Spleen (tissue), 13 donors: ENCODE measurements around the gene SRPK1. TPM values are rescaled to one million over a fixed set of nuclear protein-coding genes. Genes with fewer than 3 reads are reported as not detected.

Experiments
- DNase-seq: peaks from one replicate; pipeline ENCODE4 v3.0.0-alpha.2; 2020
- H3K27ac ChIP-seq, 8 donors: fragments of 200-600 bp; sonication (generic) in 7 of 8; 1 replicate in 4 of 8; 2 replicates in 4 of 8; pipeline versions ENCODE4 v1.5.0 to v1.8.0; 2016 to 2021; ENCODE audit warnings: inconsistent platforms in 4 of 8, mild to moderate bottlenecking in 4 of 8, moderate library complexity in 1 of 8
- H3K27me3 ChIP-seq, 7 donors: fragments of 200-600 bp; sonication (generic) in 6 of 7; replicated peaks in 1 of 7; 1 replicate in 4 of 7; 2 replicates in 3 of 7; pipeline versions ENCODE4 v1.5.0 to v1.8.0; 2016 to 2021; ENCODE audit warnings: inconsistent platforms in 3 of 7, mild to moderate bottlenecking in 1 of 7
- H3K36me3 ChIP-seq, 6 donors: fragments of 200-600 bp; sonication (generic) in 5 of 6; 1 replicate in 4 of 6; 2 replicates in 2 of 6; pipeline versions ENCODE4 v1.5.0 to v1.8.0; 2016 to 2021; ENCODE audit warnings: inconsistent platforms in 2 of 6
- H3K4me1 ChIP-seq, 6 donors: fragments of 200-600 bp; sonication (generic) in 5 of 6; 1 replicate in 3 of 6; 2 replicates in 3 of 6; pipeline versions ENCODE4 v1.5.0 to v1.8.0; 2016 to 2021; ENCODE audit warnings: inconsistent platforms in 3 of 6
- H3K4me3 ChIP-seq, 8 donors: fragments of 200-600 bp; sonication (generic) in 7 of 8; 1 replicate in 4 of 8; 2 replicates in 4 of 8; pipeline versions ENCODE4 v1.5.0 to v1.8.0; 2016 to 2021; ENCODE audit warnings: inconsistent platforms in 4 of 8, mild to moderate bottlenecking in 4 of 8, moderate library complexity in 2 of 8
- H3K9me3 ChIP-seq, 8 donors: fragments of 200-600 bp; sonication (generic) in 7 of 8; 1 replicate in 4 of 8; 2 replicates in 4 of 8; pipeline versions ENCODE4 v1.5.0 to v1.8.0; 2016 to 2021; ENCODE audit warnings: inconsistent platforms in 4 of 8
- POLR2A ChIP-seq, 3 donors: fragments of 450-650 bp; IDR thresholded peaks; one replicate each; pipeline ENCODE4 v1.5.1; 2017; ENCODE audit warnings: antibody characterized with exemption in 3 of 3, mild to moderate bottlenecking in 1 of 3
- POLR2AphosphoS5 ChIP-seq, 3 donors: sonication (generic); formaldehyde crosslinking; IDR thresholded peaks; one replicate each; pipeline ENCODE4 v1.5.1; 2017; ENCODE audit warnings: antibody characterized with exemption in 3 of 3
- whole genome bisulfite sequencing, 5 donors: extraction: QIAGEN DNeasy Blood & Tissue Kit in 3 of 5; methylation state at CpG; one replicate each; pipeline versions ENCODE4 v1.1.5 to v1.1.7; 2013 to 2018; 5-methylcytosine and 5-hydroxymethylcytosine counted together
- intact Hi-C: fragments of 100-400 bp; cut with DNase I; formaldehyde crosslinking; loops from one replicate; pipeline ENCODE4 v1.15.0; 2023; ENCODE audit warnings: low total_unique reads
- long read RNA-seq, 2 donors: transcript quantifications; one replicate each; lab custom pipeline, GENCODE V29; 2026
- polyA plus RNA-seq, 3 donors: library from polyadenylated mRNA; stranded (reverse); fragments of 200-250 nt; gene quantifications; one replicate each; pipeline ENCODE4 v1.2.1, GENCODE V29; 2013
- total RNA-seq, 7 donors: library from RNA; depleted of rRNA in 3 of 7; stranded (reverse); fragments of >200 nt in 3 of 7; fragmentation: NEBNext Ultra II Directional in 4 of 7; extraction: Animal tissue kit (Norgen Biotek cat#: 25700) in 4 of 7; gene quantifications; one replicate each; pipeline versions ENCODE4 v1.1.0 to v1.2.1, GENCODE V29; 2016 to 2021
- TF ChIP-seq, protein P1 (sequence below), 11 experiments: fragments of 200-600 bp in 7 of 11; fragments of 450-650 bp in 4 of 11; sonication (generic) in 4 of 11; IDR thresholded peaks in 8 of 11; conservative IDR thresholded peaks in 3 of 11; 1 replicate in 7 of 11; 2 replicates in 4 of 11; pipeline versions ENCODE4 v1.4.0 to v1.8.0; 2016 to 2021; ENCODE audit warnings: antibody characterized with exemption in 11 of 11, inconsistent platforms in 4 of 11, mild to moderate bottlenecking in 1 of 11
- donor health status: healthy with polysubstance abuse.
- donor health status: DM: no; HTN: no; CAD: no; lungs with moderate emphysema.
- donor health status: DM: no; HTN: no; CAD: no.
- donor health status: Bipolar disorder and iron deficiency.
- donor health status: healthy.
- donor health status: DM: no; HTN: no; CAD: no.
- donor health status: DM: yes; HTN: yes; CAD: no.

The SRPK1 gene
- total RNA-seq = 100 to 1,000 TPM in 3 of 7 donors, 10 to 100 TPM in 4; 50.6 to 140 (median 86.9) TPM
- 10 to 100 TPM in 2 of 3 donors, 1 to 10 TPM in 1; 8.8 to 14.2 (median 11.2) TPM for polyA plus RNA-seq
- long read RNA-seq, donor 1, full-length matches to known transcripts = 5 of 5 reads
- long read RNA-seq, donor 1, partial matches to known transcripts = 0 of 5 reads
- long read RNA-seq, donor 1, other reads (novel, unspliced or antisense) = 0 of 5 reads
- long read RNA-seq, donor 2 = 0 reads

DNA sequence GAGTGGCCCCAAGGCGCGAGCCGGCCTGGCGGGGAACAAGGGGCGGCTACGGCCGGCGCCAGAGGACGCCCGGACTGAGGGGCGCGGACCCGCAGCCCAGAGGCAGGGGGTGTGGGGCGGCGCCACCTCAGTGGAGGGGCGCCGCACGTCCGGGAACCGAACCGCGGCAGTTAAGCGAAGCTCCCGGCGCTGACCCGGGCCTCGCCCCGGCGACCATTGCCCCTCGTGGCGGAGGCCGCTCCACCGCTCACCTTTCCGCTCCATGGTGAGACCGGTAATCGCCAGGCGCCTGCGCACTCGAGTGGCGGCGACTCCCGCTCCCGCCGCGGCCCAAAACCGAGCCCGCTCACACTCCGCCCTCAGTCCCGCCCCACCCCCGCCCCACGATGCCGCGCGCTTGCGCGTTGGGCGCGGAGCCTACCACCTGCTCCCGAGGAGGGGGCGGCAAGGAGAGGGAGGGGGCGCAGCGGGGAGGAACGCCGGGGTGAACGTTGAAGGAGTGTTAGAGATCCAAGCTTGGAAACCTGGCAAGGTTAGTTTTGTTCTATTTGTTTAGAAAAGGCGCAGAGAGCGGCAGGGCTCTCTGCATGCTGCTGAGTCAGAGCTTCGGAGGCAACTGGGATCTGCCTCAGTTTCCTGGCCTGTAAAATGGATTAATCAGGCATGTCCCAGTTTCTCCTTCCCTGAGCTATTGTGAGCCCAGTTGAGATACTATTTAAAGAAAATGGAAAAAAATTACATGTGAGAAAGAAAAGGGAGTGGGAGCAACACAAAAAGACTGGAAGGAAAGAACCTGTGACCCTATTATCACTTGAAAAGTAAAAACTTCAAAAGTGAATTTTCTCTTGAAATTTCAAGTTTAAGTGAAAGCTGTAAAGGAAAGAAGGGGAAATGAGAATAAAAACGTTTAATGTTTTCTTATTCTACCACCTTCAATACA, at the start of gene SRPK1:
TSS of gene SRPK1 (minus strand) at position 306 of the 940 bp plus-strand sequence. CDS start at position 264, 42 bp downstream.
- Histone ChIP-seq H3K27ac (peak within 1 kb of the TSS; percentile 67 to 97 (median 88)), H3K36me3 (peaks cover 0 to 11% (median 0%) of the 10 kb centered on the region in 6 donors), H3K4me1 (peaks cover 20 to 60% (median 42%) of the 10 kb centered on the region in 6 donors), H3K4me3 (peak within 1 kb of the TSS; percentile 82 to 95 (median 86)), H3K9me3 (no peaks in the 10 kb centered on the region), H3K27me3 (no peaks in the 10 kb centered on the region)
- intact Hi-C loops = no loop called here
- peak; percentile 84 to 92 (median 90) for TF ChIP-seq POLR2AphosphoS5 (IDR thresholded peaks at IDR 0.05)
- peak in 1 of 3 donors; percentile 9 for TF ChIP-seq POLR2A (IDR thresholded peaks at IDR 0.05)
- TF ChIP-seq, protein P1, sequence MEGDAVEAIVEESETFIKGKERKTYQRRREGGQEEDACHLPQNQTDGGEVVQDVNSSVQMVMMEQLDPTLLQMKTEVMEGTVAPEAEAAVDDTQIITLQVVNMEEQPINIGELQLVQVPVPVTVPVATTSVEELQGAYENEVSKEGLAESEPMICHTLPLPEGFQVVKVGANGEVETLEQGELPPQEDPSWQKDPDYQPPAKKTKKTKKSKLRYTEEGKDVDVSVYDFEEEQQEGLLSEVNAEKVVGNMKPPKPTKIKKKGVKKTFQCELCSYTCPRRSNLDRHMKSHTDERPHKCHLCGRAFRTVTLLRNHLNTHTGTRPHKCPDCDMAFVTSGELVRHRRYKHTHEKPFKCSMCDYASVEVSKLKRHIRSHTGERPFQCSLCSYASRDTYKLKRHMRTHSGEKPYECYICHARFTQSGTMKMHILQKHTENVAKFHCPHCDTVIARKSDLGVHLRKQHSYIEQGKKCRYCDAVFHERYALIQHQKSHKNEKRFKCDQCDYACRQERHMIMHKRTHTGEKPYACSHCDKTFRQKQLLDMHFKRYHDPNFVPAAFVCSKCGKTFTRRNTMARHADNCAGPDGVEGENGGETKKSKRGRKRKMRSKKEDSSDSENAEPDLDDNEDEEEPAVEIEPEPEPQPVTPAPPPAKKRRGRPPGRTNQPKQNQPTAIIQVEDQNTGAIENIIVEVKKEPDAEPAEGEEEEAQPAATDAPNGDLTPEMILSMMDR (IDR thresholded peaks at IDR 0.05 in 8 of 11, conservative IDR thresholded peaks at IDR 0.05 in 3 of 11) = no peak
- peak; percentile 97 for DNase-seq
- WGBS, 5 donors = 0 to 1% (median 0%) methylated on average over 4 to 69 of the region's 69 CpGs

DNA sequence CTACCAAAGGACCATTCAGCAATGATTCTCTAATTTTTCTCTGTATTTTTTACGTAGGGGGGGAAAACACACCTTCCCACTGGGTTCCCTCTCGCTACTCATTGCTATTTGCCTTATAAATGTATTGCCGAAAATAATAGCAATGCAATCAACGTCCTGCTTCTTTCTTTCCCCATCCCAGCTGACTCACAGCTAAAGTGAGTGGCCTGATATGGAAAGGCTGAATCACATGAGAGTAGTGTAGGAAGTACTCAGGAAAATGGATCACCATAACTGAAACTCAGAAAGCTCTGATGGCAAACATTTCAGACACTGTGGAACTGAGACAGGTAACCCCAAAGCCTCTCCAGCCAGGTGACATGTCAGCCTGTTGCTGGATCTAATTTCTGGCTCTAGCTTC, 49.3 kb upstream of the SRPK1 start:
- no peak for TF ChIP-seq POLR2AphosphoS5 (IDR thresholded peaks at IDR 0.05)
- H3K4me3 ChIP-seq = no peak overlapping the region

DNA sequence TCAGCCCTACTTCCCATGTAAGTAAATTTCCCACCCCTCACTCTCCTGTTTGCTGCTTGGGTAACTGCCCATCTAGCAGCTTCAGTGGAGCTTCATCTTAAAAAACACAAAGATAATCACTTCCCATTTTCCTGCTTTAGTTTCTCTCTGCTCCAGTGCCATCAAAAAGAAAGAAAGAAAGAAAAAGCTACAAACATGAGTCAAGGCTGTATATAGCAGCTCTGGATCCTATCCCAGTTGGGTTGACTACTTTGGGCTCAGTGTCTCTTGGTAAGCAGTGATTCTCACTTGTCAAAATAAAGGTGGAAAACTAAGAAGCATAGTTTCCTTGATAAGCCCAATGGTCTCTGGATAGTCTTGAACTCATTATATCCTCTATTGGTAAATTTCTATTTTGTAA, 48.7 kb upstream of the SRPK1 start:
- Histone ChIP-seq H3K4me1 (no peaks in the 10 kb centered on the region), H3K27ac (no peak overlapping the region), H3K36me3 (no peaks in the 10 kb centered on the region), H3K9me3 (no peaks in the 10 kb centered on the region), H3K27me3 (no peaks in the 10 kb centered on the region), H3K4me3 (no peak overlapping the region)
- DNase-seq = no peak
- no peak for TF ChIP-seq POLR2A (IDR thresholded peaks at IDR 0.05)
- intact Hi-C loops = no loop called here

More for the DNA sequence above, 49.3 kb upstream of the SRPK1 start:
- Histone ChIP-seq H3K27ac (no peak overlapping the region), H3K27me3 (no peaks in the 10 kb centered on the region), H3K9me3 (no peaks in the 10 kb centered on the region), H3K36me3 (no peaks in the 10 kb centered on the region), H3K4me1 (no peaks in the 10 kb centered on the region)
- WGBS, 5 donors = 81 to 93% (median 85%) methylated on average over 4 of the region's 4 CpGs
- intact Hi-C loops = no loop called here
- DNase-seq = no peak

DNA sequence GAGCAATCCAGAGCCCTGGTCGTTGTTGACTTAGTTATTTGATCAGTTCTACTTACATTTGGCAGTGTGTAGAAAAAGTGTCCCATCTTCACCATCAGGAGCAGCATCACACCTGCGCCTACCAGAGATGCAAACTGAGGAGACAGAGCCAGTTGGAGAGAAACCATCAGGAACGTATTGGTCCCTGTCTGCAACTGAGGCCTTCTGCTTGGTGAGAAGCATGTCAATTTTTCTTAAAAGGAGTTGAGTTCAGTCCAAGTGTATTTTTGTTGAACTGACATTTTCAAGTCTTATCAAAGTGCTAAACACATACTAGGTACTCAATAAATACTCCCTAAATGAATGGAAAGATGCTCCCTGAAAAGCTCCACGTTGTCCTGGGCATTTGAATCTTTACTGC, 47.9 kb upstream of the SRPK1 start:
- Histone ChIP-seq H3K4me1 (no peaks in the 10 kb centered on the region), H3K9me3 (no peaks in the 10 kb centered on the region)
- 82 to 95% (median 90%) methylated on average over 4 of the region's 4 CpGs for WGBS, 5 donors

More for the DNA sequence above, 47.9 kb upstream of the SRPK1 start:
- H3K36me3 ChIP-seq = no peaks in the 10 kb centered on the region
- no peak overlapping the region for H3K4me3 ChIP-seq
- intact Hi-C loops = no loop called here
- DNase-seq = no peak
- H3K27ac ChIP-seq = no peak overlapping the region
- TF ChIP-seq, protein P1 (IDR thresholded peaks at IDR 0.05 in 8 of 11, conservative IDR thresholded peaks at IDR 0.05 in 3 of 11) = no peak
- no peak for TF ChIP-seq POLR2AphosphoS5 (IDR thresholded peaks at IDR 0.05)
- no peak for TF ChIP-seq POLR2A (IDR thresholded peaks at IDR 0.05)
- no peaks in the 10 kb centered on the region for H3K27me3 ChIP-seq
